Measurements from ENCODE around the gene OR14I1.

The OR14I1 gene

DNA sequence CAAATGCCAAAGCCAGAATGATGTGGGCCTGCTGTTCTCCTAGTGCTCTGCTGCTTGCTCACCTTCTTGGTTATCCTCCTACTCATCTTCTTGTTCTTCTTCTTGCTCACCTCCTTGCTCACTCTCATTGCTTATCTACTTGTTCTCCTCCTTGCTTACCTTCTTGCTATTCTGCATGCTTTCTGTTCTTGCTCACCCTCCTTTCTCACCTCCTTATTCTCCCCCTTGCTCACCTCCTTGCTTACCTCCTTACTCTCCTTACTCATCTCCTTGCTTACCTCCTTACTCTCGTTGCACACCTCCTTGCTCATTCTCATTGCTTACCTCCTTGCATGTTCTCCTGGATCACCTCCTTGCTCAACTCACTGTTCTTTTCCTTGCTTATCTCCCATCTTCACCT is at the start of gene OR14I1:
OR14I1 (minus strand) TSS at position 53 of the 400 bp plus-strand sequence.
- DNase-seq (ENCODE audit: low read depth): no peak

DNA sequence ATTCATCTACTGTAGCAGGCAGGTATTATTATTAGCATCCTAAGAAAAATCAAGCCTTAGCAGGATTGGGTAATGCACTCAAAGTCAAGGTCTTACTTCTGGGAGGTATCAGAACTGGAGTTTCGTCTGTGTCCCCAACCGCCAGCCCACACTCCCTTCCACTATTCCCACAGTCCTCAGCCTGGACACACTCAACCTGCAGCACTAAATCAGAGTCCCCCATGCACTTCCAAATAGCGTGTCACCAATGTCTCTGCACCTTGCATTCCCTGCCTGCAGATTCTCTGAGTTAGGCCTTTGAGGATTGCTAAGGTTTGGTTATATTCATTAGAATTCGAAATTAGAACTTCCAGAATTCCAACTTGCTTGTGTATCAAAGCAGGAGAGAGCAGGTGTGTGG is 49.1 kb upstream of the OR14I1 start:
- DNase-seq (ENCODE audit: low read depth): no peak

DNA sequence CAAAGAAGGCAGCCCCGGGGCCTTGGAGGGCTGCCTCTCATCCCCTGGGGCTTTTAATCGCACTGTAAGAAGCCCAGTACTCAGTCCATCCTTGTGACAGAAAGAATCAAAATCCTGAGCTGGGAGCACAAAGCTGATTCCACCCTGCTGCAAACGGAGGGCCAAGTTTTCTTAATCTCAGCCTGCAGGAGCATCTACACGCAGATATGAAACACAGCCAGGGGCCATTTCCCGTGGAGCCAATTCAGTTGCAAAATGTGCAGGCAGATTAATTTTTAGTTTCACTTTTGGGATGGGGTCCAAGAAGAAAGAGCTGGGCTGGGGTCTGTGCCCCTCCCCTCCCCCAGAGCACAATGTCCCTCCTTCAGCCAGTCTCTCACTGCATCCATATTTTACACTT is 48.6 kb upstream of the OR14I1 start:
- no peak for DNase-seq (ENCODE audit: low read depth)

DNA sequence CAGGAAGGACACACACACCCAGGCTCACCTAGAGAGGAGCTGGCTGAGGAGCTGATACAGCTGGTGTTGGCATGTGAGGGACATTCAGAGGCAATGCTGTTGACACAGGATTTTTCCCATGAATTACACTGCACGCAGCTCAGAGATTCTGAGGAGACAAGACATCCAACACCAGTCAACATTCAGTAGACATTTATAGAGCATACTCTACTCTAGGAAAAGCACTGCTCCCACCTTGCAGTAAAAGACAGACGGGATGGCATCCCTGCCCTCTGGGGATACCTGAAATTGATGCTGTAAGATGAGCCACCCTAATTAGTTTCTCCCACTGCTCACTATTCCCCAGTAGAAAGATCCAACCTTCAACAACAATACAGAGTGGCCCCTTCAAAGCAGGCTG is 47.9 kb upstream of the OR14I1 start:
- no peak for DNase-seq (ENCODE audit: low read depth)

DNA sequence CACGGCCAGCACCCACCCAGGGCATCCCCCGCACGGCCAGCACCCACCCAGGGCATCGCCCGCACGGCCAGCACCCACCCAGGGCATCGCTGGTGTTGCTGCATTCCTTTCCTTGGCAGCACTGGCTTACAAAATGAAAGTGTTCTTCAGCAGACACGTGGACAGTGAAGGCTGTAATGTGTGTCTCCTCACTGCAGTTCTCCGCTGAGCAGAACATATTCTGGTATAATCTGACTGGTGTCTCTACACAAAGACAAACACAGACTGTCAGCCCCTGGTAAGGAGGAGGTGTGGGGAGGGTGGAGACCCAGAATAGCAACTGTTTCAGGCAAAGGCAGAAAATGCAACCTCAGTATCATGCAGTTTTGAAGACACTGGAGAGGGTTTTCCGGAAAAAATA is 45.6 kb upstream of the OR14I1 start:
- DNase-seq (ENCODE audit: low read depth): no peak

DNA sequence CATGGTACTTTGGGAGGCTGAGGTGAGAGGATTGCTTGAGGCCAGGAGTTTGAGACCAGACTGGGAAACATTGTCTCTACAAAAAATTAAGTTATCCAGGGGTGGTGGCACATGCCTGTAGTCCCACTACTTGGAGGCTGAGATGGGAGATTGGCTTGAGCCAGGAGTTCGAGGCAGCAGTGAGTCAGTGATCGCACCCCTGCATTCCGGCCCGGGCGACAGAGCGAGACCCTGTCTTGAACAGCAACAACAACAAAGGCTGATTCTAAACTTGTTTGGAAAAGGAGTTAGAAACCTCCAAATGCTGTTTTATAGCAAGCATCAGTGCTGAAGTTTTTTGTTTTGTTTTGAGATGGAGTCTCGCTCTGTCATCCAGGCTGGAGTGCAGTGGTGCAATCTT is 38.3 kb upstream of the OR14I1 start:
- no peak for DNase-seq (ENCODE audit: low read depth)

DNA sequence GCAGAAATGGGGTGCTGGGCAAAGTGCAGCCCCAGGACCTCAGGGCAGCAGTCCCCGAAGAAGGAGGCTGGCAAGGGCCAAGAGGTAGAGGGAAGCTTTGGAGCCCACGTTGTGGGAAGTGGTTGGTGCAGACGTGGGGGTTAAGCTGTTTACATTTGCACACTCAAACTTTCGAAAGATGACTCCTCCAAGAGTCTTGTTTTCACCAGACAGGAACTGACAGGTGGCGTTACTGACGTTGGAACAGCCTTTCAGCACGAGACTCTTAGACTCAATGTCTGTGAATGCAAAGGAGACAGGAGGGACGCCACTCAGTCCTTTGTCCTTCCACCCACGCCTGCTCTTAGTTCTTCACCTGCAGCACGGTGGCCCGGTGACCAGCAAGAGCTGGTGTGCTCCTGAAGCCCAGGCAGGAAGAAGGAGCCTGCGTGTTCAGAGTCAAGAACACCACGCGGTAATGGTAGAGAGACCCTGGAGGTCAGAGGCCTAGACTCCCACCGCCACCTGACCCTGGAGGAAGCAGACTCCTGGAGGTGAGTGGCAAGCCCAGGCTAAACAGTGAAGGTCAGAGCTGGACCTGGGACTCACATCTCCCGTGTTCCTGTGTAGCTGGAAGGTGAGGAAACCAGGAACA is 37.1 kb upstream of the OR14I1 start:
- no peak for DNase-seq (ENCODE audit: low read depth)

DNA sequence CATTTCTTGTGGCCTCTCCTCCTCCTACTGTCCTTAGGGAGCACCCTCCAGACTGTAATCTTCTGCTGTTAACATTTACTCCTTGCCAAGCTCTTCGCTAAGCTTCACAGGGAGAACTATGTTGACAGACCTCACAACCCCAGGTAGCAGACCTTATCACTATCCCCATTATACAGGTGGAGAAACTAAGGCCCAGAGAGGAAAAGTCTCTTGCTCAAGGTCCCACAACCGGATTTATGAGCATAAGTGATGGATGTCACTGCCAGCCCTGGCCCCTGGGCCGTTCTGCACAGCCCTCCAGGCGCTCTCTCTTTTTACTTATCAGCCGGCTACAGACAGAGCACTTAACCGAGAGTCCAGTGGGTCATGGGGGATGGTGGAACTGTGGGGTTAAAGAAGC is 34.9 kb upstream of the OR14I1 start:
- no peak for DNase-seq (ENCODE audit: low read depth)

DNA sequence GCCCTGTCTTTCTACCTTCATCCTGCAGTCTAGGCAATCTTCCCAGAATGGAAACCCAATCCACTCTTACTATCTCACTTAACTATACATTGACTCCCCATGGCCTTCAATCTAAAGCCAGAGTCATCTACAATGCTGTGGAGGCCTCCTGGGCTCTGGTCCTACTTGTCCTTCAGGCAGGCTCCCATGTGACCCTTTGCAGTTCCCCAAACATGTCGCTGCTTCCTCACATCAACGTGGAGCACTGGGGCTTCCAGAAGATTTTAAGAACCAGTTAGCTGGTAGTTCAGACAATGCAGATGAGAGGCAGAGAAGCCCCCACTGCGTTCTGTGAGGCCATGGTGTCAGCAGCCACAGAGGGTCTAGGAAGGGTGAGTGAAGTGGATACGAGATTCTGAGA is 34.4 kb upstream of the OR14I1 start:
- DNase-seq (ENCODE audit: low read depth): no peak

DNA sequence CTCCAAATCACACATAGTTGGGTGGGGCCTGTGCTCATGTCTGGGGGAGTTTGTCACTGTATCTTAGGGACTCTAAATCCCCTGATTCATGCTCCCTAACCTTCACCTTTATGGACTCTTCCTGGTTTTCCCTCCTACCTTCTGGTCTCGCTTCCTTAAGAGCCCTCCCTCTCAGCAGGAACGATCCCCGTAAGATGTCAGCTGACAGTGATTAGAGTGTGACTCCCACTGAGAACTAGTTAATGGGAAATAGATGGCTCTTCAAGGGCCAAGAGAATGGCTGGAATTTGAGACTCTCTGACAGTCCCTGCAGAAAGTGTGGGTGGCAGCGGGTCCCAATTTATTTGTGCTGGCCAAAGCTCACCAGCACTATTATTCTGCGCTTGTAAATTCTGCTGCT is 31.0 kb upstream of the OR14I1 start:
- DNase-seq (ENCODE audit: low read depth): no peak

DNA sequence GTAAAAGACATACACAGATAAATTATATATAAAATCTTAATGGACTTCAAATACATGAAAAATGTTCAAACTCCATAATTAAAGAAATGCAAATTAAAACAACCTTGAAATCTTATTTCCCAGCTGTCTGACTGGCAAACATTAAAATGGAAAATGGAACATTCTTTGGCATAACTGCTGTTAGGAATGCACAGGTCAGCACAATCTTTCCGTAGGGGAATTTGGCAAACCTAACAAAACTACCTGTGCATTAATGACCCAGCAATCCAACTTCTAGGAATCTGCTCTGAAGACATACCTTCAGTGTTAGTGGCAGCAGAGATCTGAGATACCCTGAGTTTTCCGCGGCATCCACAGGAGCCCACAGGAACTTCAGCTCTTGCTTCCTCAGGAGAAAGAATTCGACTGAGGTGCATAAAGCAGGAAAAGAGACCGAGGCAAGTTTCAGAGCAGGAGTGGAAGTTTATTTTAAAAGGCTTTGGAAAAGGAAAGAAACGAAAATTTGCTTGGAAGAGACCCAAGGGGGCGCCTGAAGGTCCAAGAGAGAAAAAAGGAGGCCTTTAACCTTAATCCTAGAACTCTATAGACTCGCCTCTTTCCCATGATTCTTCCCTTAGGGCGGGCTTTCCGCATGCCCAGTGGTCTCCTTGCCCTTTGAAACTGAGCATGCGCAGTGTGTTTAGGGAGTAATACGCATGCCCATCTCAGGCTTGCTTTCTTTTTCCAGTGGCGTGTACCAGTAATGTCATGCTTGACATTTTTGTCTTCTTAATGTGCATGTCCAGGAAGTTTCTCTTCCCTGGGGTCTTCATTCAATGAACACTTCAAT is 28.2 kb upstream of the OR14I1 start:
- no peak for DNase-seq (ENCODE audit: low read depth)

DNA sequence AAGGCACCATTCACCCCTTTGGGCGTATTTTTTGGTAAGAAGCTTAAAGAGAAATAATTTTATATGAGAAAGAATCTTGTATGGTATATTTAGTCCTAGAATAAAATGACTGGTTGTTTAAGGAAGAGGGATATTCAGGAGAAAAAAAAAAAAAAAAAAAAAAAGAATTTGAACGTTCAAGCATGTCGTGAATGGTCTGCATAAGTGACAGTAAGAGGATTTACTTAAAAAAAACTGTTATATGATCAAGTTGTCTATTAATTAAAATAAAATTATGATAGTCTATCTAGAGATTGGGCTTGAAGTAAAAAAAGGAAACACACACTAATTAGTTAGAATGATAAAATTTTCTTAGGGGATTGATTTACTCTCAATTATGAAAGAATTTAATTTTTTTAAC is 11.7 kb upstream of the OR14I1 start:
- DNase-seq (ENCODE audit: low read depth): no peak

DNA sequence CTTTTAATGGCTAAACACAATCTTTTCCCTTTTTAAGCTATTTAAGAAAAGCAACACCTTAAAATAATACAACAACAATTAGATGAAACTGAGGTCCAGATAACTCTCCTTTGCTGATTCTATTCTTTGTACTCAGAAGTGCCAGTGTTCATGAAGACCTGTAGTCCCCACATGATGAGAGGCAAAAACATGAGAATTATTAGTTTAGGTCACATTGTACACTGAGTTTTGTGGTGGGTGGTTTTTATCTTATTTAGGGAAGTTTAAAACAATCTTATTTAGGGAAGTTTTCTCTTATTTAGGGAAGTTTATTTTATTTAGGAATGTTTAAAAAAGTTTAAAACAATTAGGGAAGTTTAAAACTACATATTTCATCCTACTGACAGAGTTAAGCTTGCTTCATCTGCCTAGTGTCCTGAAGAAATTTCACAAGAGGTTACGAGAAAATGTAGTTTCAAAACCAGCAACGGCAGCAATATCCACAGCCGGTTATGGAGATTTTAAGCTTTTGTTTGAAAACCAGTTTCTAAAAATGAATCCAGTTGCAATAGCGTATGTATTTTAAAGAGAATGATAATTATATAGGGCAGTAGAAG is 7.8 kb upstream of the OR14I1 start:
- DNase-seq (ENCODE audit: low read depth): no peak

DNA sequence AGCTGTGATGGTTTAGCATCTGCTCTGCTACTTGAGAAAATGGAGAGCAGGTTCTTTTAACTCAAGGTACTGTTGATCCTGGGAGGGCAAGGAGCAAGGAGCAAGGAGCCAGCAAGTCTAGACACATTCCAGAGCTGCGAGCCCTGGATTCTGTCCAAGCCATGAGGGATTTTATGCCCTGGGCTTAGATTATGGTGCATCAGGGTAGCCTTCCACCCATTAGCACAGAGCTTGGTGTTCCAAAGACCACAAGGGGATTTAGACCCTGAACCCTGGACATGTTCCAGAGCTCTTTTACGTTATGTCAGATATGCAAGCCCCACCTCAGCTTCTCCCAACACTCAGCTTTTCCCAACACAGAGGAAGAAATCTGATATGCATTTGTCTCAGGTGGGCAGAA is 2.0 kb upstream of the OR14I1 start:
- no peak for DNase-seq (ENCODE audit: low read depth)

DNA sequence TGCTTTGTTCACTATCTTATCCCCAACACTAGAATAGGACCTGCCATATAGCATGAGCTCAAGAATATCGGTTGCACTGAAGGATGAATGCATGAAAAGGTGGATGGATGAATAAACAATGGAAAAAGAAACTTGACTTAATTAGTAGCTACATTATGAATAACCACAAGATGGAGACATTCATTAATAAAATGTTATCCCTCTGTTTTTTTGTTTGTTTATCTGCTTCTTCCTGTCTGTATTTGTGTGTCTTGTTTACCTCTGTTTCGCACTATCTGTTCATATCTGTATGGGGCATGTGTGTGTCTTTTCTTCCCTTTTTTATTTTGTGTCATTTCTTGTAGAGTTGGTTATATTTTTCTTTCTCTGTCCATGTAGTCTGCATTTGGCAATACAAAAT is 1.1 kb upstream of the OR14I1 start:
- no peak for DNase-seq (ENCODE audit: low read depth)

DNA sequence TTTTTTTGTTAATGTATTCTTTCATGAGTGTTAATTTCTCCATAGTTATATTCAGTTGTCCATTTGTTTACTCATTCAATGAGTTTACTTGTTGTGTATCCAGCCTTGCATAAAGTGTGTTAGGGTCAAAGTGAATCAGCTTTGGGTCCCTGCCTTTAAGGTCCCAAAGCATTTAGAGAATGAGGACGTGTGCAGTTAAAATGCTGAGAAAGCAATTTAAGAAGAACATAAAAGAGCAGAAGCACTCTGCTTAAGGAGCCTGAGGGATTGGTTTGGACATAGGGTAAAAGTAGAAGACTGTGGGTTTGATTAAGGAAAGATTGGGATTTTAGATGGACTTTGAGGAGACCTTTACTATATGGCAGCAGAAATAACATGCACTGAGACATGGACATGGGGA is 3.5 kb downstream of the OR14I1 start:
- DNase-seq (ENCODE audit: low read depth): no peak

DNA sequence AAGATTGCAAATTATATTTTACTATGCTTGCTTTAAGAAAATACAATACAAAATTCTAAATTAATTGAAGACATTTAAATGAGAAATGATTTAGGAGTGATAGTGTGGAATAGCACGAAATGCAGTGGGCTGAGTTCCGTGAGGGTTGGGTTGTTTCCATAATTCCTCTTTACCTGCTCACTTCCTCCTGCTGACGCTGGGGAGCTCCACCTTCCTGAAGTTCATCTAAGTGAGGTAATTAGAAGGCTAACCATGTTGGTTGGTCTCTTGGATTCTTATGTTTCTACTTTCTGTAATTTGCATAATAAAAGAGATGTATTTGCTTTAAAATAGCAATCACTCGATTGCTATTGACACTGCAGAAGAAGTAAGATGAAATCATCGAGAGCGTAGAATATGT is 4.7 kb downstream of the OR14I1 start:
- DNase-seq (ENCODE audit: low read depth): no peak

DNA sequence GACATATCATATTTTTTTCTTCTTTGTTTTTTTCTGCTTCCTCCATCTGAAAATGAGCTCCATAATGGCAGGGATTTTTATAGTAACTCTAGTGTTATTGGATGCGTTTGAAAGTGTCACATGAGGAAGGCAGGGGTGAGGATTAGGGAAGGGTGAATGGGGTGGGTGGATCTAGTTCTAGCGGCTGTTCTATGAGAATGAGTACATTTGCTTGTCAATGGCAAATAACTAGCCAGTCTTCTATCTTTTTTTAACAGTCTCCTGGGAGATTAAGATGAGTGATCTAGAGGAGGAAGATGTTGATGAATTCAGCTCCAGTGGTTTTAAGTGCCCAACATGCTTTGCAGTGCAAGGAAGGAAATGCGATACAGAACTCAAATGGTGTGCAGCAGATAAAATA is 5.8 kb downstream of the OR14I1 start:
- DNase-seq (ENCODE audit: low read depth): no peak

DNA sequence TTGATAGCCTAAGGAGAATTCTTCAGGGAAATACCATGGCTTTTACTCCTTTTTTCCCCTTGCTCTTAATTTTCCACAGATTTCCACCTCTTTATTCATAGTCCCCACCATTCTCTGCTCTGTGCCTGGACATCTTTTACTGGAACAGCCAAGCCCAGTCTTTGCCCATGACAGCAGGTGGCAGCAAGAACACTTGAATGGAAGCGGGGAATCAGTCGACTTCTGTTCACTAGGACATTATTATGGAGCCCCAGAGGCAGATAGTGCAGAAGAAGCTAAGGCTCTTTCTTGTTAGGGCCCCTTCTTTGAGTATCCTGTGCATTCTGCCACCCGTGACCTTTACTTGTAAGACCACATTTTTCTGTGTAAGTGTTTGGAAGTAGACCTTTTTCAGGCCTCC is 6.3 kb downstream of the OR14I1 start:
- DNase-seq (ENCODE audit: low read depth): no peak

DNA sequence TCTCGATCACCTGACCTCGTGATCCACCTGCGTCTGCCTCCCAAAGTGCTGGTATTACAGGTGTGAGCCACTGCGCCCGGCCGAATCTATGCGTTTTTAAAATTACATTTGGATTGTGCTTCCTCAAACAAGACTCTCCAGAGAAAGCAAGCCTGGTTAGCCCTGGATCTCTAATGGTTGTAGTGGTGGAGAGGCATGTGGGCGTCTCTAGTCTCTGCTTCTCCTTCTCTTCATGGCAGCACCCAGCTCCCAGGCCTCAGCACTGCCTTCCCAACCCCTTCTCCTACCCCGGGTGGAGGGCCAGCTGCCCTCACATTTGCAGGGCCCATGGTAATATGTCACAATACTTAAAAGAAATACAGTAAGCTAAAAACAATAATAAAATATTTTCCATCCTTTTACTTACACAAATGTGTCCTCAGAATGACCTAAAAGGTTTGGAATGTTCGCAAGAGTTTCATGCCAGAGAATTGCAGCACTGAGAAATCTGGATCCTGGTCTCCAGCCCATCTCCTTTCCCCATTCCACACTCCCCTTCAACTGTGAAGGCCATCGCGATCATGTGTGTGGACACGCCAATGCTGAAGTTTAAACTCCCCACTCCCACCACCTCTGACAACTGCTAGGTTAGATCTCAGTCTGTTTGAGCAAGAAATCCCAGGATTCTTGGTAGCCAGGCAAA is 7.0 kb downstream of the OR14I1 start:
- no peak for DNase-seq (ENCODE audit: low read depth)

DNA sequence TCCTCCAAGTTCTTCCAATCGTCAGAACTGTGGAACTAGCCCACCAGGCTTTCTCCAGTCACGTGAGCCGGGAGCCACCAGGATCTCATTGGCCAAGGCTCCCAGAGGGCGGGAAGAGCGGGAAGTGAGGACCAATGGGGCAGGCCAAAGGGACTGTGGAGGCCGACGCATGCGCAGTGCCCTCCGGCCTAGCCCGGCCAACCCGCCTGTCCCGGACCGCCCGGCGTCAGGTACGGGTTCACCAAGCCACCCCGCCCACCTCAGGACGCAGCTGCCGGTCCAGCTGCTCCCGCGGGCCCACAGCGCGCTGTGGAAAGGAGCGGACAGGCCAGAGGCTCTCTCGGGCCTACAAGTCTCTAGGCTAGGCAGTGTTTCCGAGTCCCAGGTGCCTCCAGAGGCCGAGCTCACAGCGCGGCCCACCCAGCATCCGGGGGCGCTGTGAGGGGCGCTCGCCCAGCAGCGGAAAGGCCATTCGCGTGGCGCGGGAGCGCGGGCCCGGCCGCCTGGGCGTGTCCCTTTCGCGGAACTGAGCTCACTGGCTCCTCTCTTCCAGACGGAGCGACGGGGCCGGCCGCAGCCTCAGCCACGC is 10.9 kb downstream of the OR14I1 start:
- no peak for DNase-seq (ENCODE audit: low read depth)

DNA sequence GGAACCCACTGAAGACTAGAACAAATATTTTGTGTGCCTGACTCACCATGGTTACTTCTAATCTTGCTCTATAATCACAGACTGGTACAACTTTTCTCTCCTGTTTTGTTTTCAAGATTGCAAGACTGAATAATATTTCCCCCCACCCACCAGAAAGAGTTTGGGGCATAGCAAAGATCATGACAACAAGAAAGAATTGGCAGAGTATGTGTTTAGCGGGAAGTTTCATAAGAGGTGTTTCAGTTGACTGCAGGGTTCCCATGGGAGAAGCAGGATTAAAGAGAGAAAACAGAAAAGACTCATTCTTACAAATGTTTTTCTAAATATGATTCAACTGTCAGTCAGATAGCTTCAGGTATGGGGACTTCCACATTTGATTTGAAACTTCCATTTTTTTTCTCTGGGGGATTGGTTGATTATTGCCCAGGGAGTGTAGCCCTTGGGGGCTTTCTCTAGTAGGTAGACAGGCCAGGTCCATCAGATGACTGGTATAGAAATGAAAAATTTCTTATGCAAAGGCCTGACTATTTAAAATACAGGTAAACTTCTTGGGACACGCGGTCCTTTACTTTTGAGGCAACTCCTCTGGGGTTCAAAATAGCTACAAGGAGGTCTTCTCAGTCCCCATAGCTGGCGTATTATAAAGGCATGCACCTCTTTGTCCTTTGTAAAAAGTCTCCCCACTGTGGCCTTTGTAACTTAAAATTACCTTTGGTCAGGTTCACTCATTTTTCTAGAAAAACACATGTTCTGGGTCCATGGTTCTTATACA is 13.9 kb downstream of the OR14I1 start:
- DNase-seq (ENCODE audit: low read depth): no peak
